Activated T-cell treated with anti-CD3 and anti-CD28 coated beads, Interleukin-2, amount 50 U/mL, for 72 hours (primary cell): Measurements from ENCODE around the gene BBS1. TPM values are rescaled to one million over a fixed set of nuclear protein-coding genes. Genes with fewer than 3 reads are reported as not detected.
"Not testable (repeated sequence)": the region's sequence is repeated elsewhere in the genome, so short reads cannot be mapped to it uniquely, and the experiment has no call there.

Source experiments
- ATAC-seq, 2 donors: fragments of 150-1000 bp; cut with Tn5 transposase; replicated peaks in 1 of 2; 2 replicates each; pipeline ENCODE4 v1.10.0; 2021; ENCODE audit warnings: moderate library complexity in 2 of 2, mild to moderate bottlenecking in 1 of 2
- DNase-seq, 2 donors: peaks; one replicate each; pipeline ENCODE4 v3.0.0; 2021 to 2022; ENCODE audit warnings: mixed read lengths in 1 of 2
- H3K27ac Mint-ChIP-seq: one replicate; pipeline ENCODE4 v1.8.0; 2022; ENCODE audit warnings: mild to moderate bottlenecking, moderate library complexity, mixed read lengths
- H3K27me3 Mint-ChIP-seq: one replicate; pipeline ENCODE4 v1.8.0; 2022; ENCODE audit warnings: low read depth, mixed read lengths
- H3K36me3 Mint-ChIP-seq, 2 donors: one replicate each; pipeline ENCODE4 v1.8.0; 2022; ENCODE audit warnings: mixed read lengths in 2 of 2, mild to moderate bottlenecking in 1 of 2; ENCODE audit not compliant: insufficient read depth in 2 of 2
- H3K4me1 Mint-ChIP-seq: one replicate; pipeline ENCODE4 v1.8.0; 2022; ENCODE audit warnings: low read depth, mixed read lengths
- H3K4me3 Mint-ChIP-seq, 2 donors: one replicate each; pipeline ENCODE4 v1.8.0; 2022; ENCODE audit warnings: mild to moderate bottlenecking in 2 of 2, mixed read lengths in 2 of 2, moderate library complexity in 2 of 2
- H3K9me3 Mint-ChIP-seq, 2 donors: one replicate each; pipeline ENCODE4 v1.8.0; 2022; ENCODE audit warnings: mixed read lengths in 2 of 2
- total RNA-seq, 2 donors: library from RNA; stranded (reverse); gene quantifications; one replicate each; pipeline ENCODE4 v1.2.3, GENCODE V29; 2022

BBS1 gene
- total RNA-seq, 2 donors from 2014 or later = 18.1 to 18.8 TPM

- H3K27ac Mint-ChIP-seq = peak overlapping the region; percentile 90
- H3K36me3 Mint-ChIP-seq = peaks cover 5 to 10% of the 10 kb centered on the region in 2 donors
- no peaks in the 10 kb centered on the region for H3K9me3 Mint-ChIP-seq
- DNase-seq (peak; percentile 72 to 74), ATAC-seq (peak; percentile 62 to 63)
- peaks cover 36% of the 10 kb centered on the region for H3K4me1 Mint-ChIP-seq
- peak overlapping the region; percentile 58 to 74 for H3K4me3 Mint-ChIP-seq
- peaks cover 3% of the 10 kb centered on the region for H3K27me3 Mint-ChIP-seq
These were observed 33.0 kb downstream of the BBS1 start for GRCh38 chr11:66543263-66544107.

GRCh38 chr11:66544952-66545351 is 34.5 kb downstream of the BBS1 start:
- not testable (repeated sequence) for H3K27me3 Mint-ChIP-seq, DNase-seq, H3K9me3 Mint-ChIP-seq, ATAC-seq
- H3K4me3 Mint-ChIP-seq = peak overlapping the region; percentile 88 to 98
- H3K27ac Mint-ChIP-seq = peak overlapping the region; percentile 95
- peaks cover 36% of the 10 kb centered on the region for H3K4me1 Mint-ChIP-seq
- peaks cover 5 to 10% of the 10 kb centered on the region in 2 donors for H3K36me3 Mint-ChIP-seq

DNA sequence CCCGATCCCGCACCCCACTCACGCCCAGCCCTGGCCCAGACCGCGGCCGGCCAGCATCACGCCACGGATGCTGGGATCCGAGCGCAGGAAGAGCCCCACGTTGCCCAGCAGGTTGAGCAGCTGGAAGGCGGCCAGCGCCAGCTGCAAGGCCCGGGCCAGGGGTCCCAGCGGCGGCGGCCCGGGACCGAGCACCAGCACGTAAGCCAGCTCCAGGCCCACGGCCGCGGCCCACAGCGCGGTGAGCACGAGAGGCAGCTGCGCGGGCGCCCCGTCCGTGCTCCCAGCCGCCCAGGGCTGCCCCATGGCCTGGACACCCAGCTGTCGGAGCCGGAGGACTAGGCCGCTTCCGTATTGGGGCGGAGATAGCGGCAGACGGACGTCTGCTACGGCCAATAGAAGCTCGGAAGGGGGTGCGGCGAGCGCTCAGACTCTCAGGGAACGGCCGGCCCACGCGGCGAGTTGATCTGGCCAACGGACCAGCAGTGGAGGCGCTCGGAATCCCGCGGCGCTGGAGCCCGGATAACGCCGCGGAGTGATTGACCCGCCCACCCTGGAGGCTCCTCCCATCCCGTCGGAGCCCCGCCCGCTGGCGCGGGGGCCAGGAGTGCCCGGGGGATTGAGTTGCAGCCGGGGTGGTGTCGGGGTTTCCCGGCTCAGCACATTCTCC is 35.4 kb downstream of the BBS1 start, which contains the start of gene ZDHHC24:
TSS of gene ZDHHC24 (minus strand) at position 348 of the 667 bp plus-strand sequence. CDS start at position 303, 45 bp downstream.
- ATAC-seq = peak; percentile 89 to 90
- Mint-ChIP-seq H3K36me3 (peaks cover 5 to 10% of the 10 kb centered on the region in 2 donors), H3K27ac (peak within 1 kb of the TSS; percentile 95), H3K4me1 (peaks cover 36% of the 10 kb centered on the region), H3K4me3 (peak within 1 kb of the TSS; percentile 88 to 98), H3K27me3 (peaks cover 10% of the 10 kb centered on the region), H3K9me3 (no peaks in the 10 kb centered on the region)
- peak; percentile 92 to 95 for DNase-seq

DNA sequence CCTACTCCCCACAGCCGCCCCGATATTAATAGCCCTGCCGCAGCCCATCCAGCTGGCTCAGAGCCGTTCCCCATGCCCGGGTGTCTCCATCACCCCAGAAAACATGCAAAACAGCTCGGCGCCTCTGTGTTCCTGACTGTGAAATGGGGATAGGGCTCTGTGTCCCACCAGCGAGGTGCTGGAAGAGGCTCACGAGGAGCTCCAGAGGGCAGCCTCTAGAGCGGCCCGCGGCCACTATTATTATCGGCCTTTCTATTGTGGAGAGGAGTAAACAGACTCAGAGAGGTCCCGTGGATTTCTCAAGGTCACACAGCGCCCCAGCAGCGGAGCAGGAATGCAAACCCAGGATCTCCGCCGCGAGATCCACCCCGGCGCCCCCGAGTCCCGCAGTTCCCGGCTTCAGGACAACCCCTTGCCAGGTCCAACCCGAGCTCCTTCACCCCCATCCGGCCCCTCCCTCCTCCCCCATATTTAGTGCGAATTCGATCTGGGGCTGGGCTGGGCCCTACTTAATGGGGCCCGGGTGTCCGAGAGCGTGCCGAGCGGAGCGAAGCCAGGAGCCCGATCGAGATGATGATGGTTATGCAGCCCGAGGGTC is 36.0 kb downstream of the BBS1 start, which contains the start of gene ACTN3:
TSS of gene ACTN3 (plus strand) at position 536 of the 598 bp plus-strand sequence. CDS start at position 571, 35 bp downstream.
- peaks cover 10% of the 10 kb centered on the region for H3K27me3 Mint-ChIP-seq
- H3K4me1 Mint-ChIP-seq = peaks cover 36% of the 10 kb centered on the region
- DNase-seq (no peak), ATAC-seq (no peak)
- H3K27ac Mint-ChIP-seq = no peak within 1 kb of the TSS
- peaks cover 3 to 7% of the 10 kb centered on the region in 2 donors for H3K36me3 Mint-ChIP-seq
- peak within 1 kb of the TSS; percentile 88 to 98 for H3K4me3 Mint-ChIP-seq
- H3K9me3 Mint-ChIP-seq = no peaks in the 10 kb centered on the region

- H3K27me3 Mint-ChIP-seq = peaks cover 10% of the 10 kb centered on the region
- H3K4me3 Mint-ChIP-seq = peak overlapping the region; percentile 88 to 98
- peaks cover 35% of the 10 kb centered on the region for H3K4me1 Mint-ChIP-seq
- no peaks in the 10 kb centered on the region for H3K9me3 Mint-ChIP-seq
- H3K27ac Mint-ChIP-seq = no peak overlapping the region
- H3K36me3 Mint-ChIP-seq = peaks cover 2 to 3% of the 10 kb centered on the region in 2 donors
- DNase-seq (no peak), ATAC-seq (no peak)
These were observed 36.7 kb downstream of the BBS1 start for GRCh38 chr11:66546966-66547661.

DNA sequence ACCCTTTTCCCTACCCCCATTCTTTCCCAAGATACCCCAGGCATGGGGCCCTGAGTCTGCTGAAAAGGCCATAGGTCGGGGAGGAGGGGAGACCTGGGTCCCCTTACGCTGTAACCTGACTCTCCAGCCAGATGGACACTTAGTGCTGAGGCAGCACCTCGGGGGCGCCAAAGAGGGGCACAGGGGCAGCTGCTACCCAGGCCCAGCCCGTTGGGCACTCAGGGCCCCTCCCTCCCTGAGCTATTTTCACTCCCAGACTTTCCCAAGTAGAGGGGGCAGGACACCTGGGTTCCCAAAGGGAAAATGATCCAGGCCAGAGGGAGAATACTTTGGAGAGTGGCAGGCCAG is 37.2 kb downstream of the BBS1 start:
- Mint-ChIP-seq H3K4me3 (no peak overlapping the region), H3K4me1 (peaks cover 30% of the 10 kb centered on the region), H3K36me3 (no peaks in the 10 kb centered on the region), H3K9me3 (no peaks in the 10 kb centered on the region), H3K27me3 (peaks cover 10% of the 10 kb centered on the region), H3K27ac (no peak overlapping the region)
- no peak for DNase-seq
- no peak for ATAC-seq

DNA sequence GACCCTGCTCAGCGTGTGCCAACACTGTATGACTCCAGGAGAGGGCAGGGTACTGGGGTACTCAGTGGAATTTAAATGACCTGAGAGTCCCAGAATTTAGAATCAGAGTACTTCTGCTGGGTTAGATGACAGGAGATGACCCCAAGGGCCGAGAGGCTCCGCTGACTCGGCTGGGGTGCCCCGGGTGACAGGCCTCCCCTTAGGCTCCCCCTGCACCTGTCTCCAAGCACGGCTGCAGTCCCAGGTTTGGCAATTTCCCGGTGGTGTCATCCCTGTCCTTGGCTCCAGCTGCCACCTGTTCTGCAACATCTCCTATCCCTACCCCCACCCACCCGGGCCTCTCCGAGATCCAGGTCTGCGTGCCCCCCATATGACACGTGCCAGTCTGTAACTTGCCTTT is 37.6 kb downstream of the BBS1 start:
- no peaks in the 10 kb centered on the region for H3K36me3 Mint-ChIP-seq
- H3K27ac Mint-ChIP-seq = no peak overlapping the region
- H3K4me3 Mint-ChIP-seq = no peak overlapping the region
- no peaks in the 10 kb centered on the region for H3K9me3 Mint-ChIP-seq
- ATAC-seq (no peak), DNase-seq (no peak)
- peaks cover 10% of the 10 kb centered on the region for H3K27me3 Mint-ChIP-seq
- peaks cover 26% of the 10 kb centered on the region for H3K4me1 Mint-ChIP-seq

- H3K27me3 Mint-ChIP-seq = peaks cover 10% of the 10 kb centered on the region
- no peak overlapping the region for H3K27ac Mint-ChIP-seq
- no peaks in the 10 kb centered on the region for H3K9me3 Mint-ChIP-seq
- peaks cover 18% of the 10 kb centered on the region for H3K4me1 Mint-ChIP-seq
- ATAC-seq (no peak), DNase-seq (no peak)
- no peak overlapping the region for H3K4me3 Mint-ChIP-seq
- H3K36me3 Mint-ChIP-seq = no peaks in the 10 kb centered on the region
These were observed 38.6 kb downstream of the BBS1 start for GRCh38 chr11:66548774-66549630.

GRCh38 chr11:66549696-66550095 is 39.3 kb downstream of the BBS1 start:
- Mint-ChIP-seq H3K36me3 (no peaks in the 10 kb centered on the region), H3K27me3 (peaks cover 10% of the 10 kb centered on the region), H3K27ac (no peak overlapping the region), H3K4me3 (no peak overlapping the region), H3K9me3 (no peaks in the 10 kb centered on the region), H3K4me1 (peaks cover 12% of the 10 kb centered on the region)
- ATAC-seq (no peak), DNase-seq (no peak)

- Mint-ChIP-seq H3K27me3 (peaks cover 10% of the 10 kb centered on the region), H3K9me3 (no peaks in the 10 kb centered on the region), H3K4me3 (no peak overlapping the region), H3K36me3 (no peaks in the 10 kb centered on the region), H3K27ac (no peak overlapping the region), H3K4me1 (peaks cover 6% of the 10 kb centered on the region)
- DNase-seq (no peak), ATAC-seq (no peak)
These were observed 40.5 kb downstream of the BBS1 start for GRCh38 chr11:66550887-66551286.

- ATAC-seq = no peak
- Mint-ChIP-seq H3K36me3 (no peaks in the 10 kb centered on the region), H3K27ac (no peak overlapping the region)
These were observed 44.2 kb downstream of the BBS1 start for GRCh38 chr11:66554602-66555001.

DNA sequence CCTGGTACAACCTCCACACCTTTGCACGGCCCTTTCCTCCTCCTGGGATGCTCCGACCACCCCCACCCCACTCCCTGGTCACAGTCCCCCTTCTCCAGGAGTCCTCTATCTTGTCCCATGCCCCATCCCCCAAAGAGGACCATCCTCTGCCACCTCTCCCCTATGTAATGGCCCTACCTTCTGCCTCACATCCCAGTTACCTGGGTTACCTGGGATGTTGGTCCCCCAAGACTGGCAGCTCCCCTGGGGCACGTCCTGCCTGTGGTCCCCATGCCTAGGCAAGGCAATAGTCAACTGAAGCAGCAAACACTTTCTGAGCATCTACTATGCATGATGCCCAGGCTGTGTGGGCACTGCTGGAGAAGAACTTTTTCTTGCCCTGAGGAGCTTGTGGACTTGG is 45.0 kb downstream of the BBS1 start:
- ATAC-seq (no peak), DNase-seq (no peak)
- H3K4me1 Mint-ChIP-seq = peaks cover 6% of the 10 kb centered on the region
- H3K27me3 Mint-ChIP-seq = peaks cover 13% of the 10 kb centered on the region
- no peak overlapping the region for H3K27ac Mint-ChIP-seq
- H3K36me3 Mint-ChIP-seq = no peaks in the 10 kb centered on the region
- H3K9me3 Mint-ChIP-seq = no peaks in the 10 kb centered on the region
- no peak overlapping the region for H3K4me3 Mint-ChIP-seq

More at GRCh38 chr11:66554602-66555001, 44.2 kb downstream of the BBS1 start:
- no peaks in the 10 kb centered on the region for H3K9me3 Mint-ChIP-seq
- peaks cover 13% of the 10 kb centered on the region for H3K27me3 Mint-ChIP-seq
- no peak for DNase-seq
- H3K4me3 Mint-ChIP-seq = no peak overlapping the region
- peaks cover 6% of the 10 kb centered on the region for H3K4me1 Mint-ChIP-seq
